Adipocyte (in vitro differentiated cells): ENCODE data around the gene TMEM267.
"Not testable (repeated sequence)": the region's sequence is repeated elsewhere in the genome, so short reads cannot be mapped to it uniquely, and the experiment has no call there.

ENCODE experiments used
- DNase-seq: peaks from one replicate; pipeline ENCODE4 v3.0.0-alpha.2; 2015; ENCODE audit warnings: low read depth
- H3K27me3 ChIP-seq: replicated peaks from 2 replicates; pipeline ENCODE4 v1.7.0; 2013; ENCODE audit warnings: mild to moderate bottlenecking, low read length, moderate library complexity; ENCODE audit not compliant: control insufficient read depth, insufficient read depth
- H3K36me3 ChIP-seq: 2 replicates; pipeline ENCODE4 v1.7.0; 2013; ENCODE audit warnings: low read length, mild to moderate bottlenecking, moderate library complexity; ENCODE audit not compliant: control insufficient read depth, insufficient read depth, severe bottlenecking
- H3K4me1 ChIP-seq: 2 replicates; pipeline ENCODE4 v1.7.0; 2013; ENCODE audit warnings: mild to moderate bottlenecking, low read length, moderate library complexity; ENCODE audit not compliant: control insufficient read depth, insufficient read depth
- H3K4me3 ChIP-seq: 2 replicates; pipeline ENCODE4 v1.7.0; 2013; ENCODE audit warnings: mild to moderate bottlenecking, low read length, moderate library complexity
- H3K9ac ChIP-seq: 2 replicates; pipeline ENCODE4 v1.7.0; 2013; ENCODE audit warnings: mild to moderate bottlenecking, low read length, moderate library complexity
- H3K9me3 ChIP-seq: 2 replicates; pipeline ENCODE4 v1.7.0; 2013; ENCODE audit warnings: mild to moderate bottlenecking, low read length, moderate library complexity; ENCODE audit not compliant: control insufficient read depth

The TMEM267 gene

DNA sequence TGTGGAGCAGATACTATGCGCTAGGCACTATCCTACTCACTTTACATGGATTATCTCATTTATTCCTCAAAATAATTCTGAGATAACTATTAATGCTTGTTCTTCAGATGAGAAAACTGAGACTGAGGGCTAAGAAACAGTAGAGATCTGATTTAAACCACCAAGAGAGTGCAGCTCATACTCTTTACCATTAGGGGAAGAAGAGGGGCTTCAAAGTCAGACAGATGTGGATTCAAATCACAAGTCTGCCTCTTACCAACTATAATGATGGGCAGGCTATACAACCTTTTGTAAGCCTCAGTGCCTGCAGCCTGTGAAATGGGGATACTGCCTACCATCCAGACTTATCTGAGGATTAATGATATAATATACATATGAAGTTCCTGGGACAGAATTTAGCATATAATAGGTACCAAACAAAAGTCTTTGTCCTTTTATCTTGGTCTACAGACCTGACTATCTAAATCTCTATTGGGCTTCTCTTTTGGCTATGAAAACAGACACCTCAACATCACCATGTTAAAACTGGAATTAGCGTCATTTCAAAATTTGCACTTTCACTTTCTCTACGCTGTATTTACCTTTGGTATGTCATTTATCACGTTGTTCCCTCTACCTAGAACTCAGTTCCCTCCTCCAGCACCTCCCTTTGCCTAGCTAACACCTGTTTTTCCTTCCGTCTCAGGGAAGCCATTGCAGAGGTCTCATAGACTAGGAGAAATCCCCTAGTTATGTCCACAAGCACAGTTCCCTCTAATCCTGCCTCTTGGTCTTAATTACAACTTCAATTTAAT lies 13.8 kb upstream of the TMEM267 start:
- no peak overlapping the region for H3K9ac ChIP-seq
- no peaks in the 10 kb centered on the region for H3K4me1 ChIP-seq
- no peaks in the 10 kb centered on the region for H3K9me3 ChIP-seq
- no peaks in the 10 kb centered on the region for H3K27me3 ChIP-seq
- no peak overlapping the region for H3K4me3 ChIP-seq
- peaks cover 3% of the 10 kb centered on the region for H3K36me3 ChIP-seq
- no peak for DNase-seq

DNA sequence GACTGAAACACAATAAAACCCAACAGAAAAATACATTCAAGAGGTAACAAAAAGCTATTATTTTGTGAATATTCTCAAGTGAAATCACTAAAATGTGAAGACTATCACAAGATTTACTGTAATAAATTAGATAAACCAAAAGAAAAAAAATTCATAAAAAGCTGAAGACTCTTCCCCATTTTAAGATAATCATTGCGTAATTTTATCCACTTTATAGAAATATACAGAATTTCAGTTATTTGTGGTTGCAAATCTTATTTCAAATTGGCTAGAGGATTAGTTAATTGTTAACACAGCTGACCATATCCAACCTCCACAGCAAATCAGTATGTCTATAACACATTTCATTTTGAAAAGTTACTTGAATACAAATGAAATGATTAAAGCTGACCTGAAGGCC lies 7.7 kb upstream of the TMEM267 start:
- H3K4me1 ChIP-seq, result no peaks in the 10 kb centered on the region
- peaks cover 9% of the 10 kb centered on the region for H3K36me3 ChIP-seq
- H3K9ac ChIP-seq, result no peak overlapping the region
- no peaks in the 10 kb centered on the region for H3K9me3 ChIP-seq
- H3K27me3 ChIP-seq, result no peaks in the 10 kb centered on the region
- DNase-seq, result no peak
- H3K4me3 ChIP-seq, result no peak overlapping the region

DNA sequence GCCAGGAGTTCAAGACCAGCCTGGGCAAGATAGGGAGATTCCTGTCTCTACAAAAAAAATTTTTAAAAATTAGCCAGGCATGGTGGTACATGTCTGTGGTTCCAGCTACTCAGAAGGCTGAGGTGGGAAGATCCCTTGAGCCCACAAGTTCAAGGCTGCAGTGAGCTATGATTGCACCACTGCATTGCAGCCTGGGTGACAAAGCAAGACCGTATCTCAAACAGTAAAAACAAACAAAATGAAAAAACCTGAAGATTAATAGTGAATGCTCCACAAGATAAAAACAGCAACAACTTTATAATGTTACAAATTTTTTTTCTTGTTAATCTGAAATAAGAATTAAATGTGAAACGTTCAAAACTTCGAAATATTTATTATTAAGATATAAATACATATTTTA lies 2.7 kb upstream of the TMEM267 start:
- Histone ChIP-seq H3K9ac (no peak overlapping the region), H3K4me1 (peaks cover 17% of the 10 kb centered on the region), H3K27me3 (no peaks in the 10 kb centered on the region), H3K36me3 (peaks cover 6% of the 10 kb centered on the region), H3K9me3 (no peaks in the 10 kb centered on the region), H3K4me3 (no peak overlapping the region)
- no peak for DNase-seq

DNA sequence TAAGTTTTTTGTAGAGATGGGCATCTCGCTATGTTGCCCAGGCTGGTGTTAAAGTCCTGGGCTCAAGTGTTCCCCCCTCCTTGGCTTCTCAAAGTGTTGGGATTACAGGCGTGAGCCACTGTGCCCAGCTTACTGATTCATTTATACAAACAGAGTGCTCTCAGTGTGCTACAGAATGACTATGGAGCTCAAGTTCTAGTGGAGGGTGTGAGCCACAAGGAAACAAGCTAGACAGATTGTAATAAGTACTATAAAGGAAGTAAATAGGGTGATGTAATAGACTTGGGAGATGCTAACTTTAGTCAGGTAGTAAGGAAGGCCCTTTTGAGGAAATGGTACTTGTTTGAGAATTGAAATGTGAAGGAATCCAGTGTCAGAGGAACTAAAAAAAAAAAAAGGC lies 1.7 kb upstream of the TMEM267 start:
- Histone ChIP-seq H3K27me3 (no peaks in the 10 kb centered on the region), H3K36me3 (peaks cover 6% of the 10 kb centered on the region)
- no peak for DNase-seq

DNA sequence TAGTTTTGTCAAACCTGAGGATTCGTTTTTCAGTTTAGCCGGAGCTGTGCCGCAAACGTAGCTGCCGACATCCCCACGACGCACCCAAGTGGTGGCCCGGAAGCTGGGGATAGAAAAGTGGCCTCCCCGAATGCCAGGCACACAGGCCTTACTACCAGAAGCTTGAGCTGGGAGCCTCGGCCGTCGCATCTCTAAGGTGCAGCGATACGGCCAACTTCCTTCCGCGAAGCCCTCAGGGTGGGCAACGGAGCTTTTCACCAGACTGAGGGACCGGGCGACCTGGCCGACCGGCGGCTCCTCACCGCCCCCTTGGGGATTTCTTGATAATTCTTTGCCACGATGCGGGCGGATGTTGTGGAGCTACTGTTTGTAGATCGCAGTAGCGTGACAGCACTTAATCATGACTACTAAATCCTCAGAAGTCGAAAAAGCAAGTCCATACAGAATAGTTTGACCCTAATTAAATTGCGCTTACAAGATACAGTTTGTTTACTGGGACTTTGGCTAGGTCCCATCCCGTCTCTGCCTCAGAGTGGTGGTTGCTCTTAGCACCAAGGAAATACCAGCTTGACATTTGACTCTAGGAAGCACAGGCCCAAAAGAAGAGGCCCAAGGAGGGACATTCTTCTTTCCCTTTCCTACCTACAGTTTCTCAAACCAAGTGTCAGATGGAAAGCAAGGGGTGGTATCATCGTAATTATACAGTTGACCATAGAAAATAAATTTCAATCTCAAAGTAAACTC lies 613 bp upstream of the TMEM267 start:
- peak; percentile 93 for DNase-seq
- H3K9me3 ChIP-seq, result no peaks in the 10 kb centered on the region
- H3K4me1 ChIP-seq, result peaks cover 17% of the 10 kb centered on the region
- peaks cover 2% of the 10 kb centered on the region for H3K36me3 ChIP-seq
- H3K4me3 ChIP-seq, result peak overlapping the region; percentile 89
- peak overlapping the region; percentile 97 for H3K9ac ChIP-seq
- no peaks in the 10 kb centered on the region for H3K27me3 ChIP-seq

More for the DNA sequence above, 1.7 kb upstream of the TMEM267 start:
- Histone ChIP-seq H3K9ac (no peak overlapping the region), H3K4me1 (peaks cover 17% of the 10 kb centered on the region), H3K9me3 (no peaks in the 10 kb centered on the region), H3K4me3 (no peak overlapping the region)

DNA sequence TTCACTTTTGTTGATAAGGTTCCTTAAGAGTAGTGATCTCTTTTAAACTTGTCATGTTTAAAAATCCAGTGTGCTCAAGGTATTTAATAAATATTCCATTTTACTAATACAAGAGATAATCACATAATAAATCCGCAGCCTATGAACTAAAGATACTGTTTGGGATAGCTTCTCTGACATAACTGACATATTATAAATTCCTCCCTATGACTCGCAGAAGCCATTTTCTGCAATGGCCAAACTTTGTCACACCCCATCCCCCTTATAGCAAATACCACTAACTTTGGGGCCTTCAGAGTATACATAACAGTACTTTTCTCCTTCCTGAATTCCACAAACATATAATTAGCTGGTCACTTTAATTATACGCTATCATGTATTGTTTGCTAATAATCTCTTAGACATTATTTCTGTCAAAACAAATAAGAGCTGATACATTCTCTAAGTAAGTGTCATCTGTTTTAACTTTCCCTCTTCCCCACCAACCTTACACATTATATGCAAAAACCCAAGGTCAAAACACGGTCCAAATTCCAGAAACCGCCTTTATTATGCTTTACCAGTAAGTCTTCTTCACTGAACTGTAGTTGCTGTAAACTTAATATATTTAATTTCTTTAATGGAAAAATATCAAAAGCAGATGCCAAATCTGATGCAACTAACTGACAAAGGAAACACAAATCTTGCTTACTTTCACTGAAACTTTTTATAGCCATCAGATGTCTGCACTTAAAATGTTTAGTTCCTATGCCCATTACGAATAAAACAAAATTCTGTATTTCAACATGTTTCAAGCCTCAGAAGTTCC lies 971 bp downstream of the TMEM267 start:
- Histone ChIP-seq H3K4me3 (peak overlapping the region; percentile 89), H3K36me3 (no peaks in the 10 kb centered on the region), H3K4me1 (peaks cover 17% of the 10 kb centered on the region), H3K27me3 (no peaks in the 10 kb centered on the region), H3K9me3 (no peaks in the 10 kb centered on the region), H3K9ac (peak overlapping the region; percentile 97)
- peak; percentile 46 for DNase-seq

DNA sequence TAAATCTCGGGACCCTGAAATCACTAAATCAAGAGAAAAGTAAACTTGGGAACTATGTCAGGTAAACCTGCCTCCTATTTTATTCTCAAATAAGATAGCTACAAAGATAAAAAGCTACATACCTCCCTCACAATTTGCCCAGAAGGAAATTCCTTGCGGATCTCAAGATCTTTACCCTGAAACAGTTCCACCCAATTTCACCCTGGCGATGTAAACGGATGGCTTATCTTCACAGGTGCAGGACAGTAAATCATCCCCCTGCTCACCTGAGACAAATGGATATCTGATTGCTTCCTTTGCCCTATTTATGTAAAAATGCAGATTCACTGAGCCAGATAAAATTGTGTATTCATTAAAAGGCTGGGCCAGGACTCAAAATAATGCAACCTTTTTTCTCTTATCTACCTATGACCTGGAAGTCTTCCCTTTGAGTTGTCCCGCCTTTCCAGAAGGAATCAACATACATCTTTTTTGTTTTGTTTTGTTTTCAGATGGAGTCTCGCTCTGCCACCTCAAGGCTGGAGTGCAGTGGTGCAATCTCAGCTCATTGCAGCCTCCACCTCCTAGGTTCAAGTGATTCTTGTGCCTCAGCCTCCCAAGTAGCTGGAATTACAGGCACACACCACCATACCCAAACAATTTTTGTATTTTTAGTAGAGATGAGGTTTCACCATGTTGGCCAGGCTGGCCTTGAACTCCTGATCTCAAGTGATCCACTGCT lies 13.8 kb downstream of the TMEM267 start:
- Histone ChIP-seq H3K4me1 (no peaks in the 10 kb centered on the region), H3K36me3 (peaks cover 25% of the 10 kb centered on the region)
- DNase-seq, result no peak

DNA sequence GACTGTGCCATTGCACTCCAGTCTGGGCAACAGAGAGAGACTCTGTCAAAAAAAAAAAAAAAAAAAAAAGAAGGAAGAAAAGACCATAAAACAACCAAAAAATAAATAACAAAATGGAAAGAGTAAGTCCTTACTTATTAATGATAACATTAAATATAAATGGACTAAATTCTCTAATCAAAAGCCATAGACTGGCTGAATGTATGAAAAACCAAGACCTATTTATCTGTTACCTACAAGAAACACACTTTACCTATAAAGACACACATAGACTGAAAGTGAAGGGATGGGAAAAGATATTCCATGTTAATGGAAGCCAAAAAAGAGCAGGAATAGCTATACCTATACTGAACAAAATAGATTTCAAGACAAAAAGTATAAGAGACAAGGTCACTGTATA lies 16.6 kb downstream of the TMEM267 start:
- Histone ChIP-seq H3K4me1 (no peaks in the 10 kb centered on the region), H3K9me3 (peaks cover 19% of the 10 kb centered on the region), H3K27me3 (no peaks in the 10 kb centered on the region), H3K9ac (no peak overlapping the region), H3K36me3 (peaks cover 23% of the 10 kb centered on the region), H3K4me3 (peak overlapping the region; percentile 27)
- no peak for DNase-seq

More for the DNA sequence above, 13.8 kb downstream of the TMEM267 start:
- H3K9me3 ChIP-seq, result peaks cover 20% of the 10 kb centered on the region
- H3K4me3 ChIP-seq, result no peak overlapping the region
- H3K9ac ChIP-seq, result no peak overlapping the region
- no peaks in the 10 kb centered on the region for H3K27me3 ChIP-seq

DNA sequence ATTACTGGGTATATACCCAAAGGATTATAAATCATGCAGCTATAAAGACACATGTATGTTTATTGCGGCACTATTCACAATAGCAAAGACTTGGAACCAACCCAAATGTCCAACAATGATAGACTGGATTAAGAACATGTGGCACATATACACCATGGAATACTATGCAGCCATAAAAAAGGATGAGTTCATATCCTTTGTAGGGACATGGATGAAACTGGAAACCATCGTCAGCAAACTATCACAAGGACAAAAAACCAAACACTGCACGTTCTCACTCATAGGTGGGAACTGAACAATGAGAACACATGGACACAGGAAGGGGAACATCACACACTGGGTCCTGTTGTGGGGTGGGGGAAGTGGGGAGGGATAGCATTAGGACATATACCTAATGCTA lies 18.2 kb downstream of the TMEM267 start:
- not testable (repeated sequence) for H3K4me1 ChIP-seq, H3K27me3 ChIP-seq, H3K9ac ChIP-seq, DNase-seq, H3K4me3 ChIP-seq
- peaks cover 12% of the 10 kb centered on the region for H3K9me3 ChIP-seq
- H3K36me3 ChIP-seq, result peaks cover 24% of the 10 kb centered on the region

DNA sequence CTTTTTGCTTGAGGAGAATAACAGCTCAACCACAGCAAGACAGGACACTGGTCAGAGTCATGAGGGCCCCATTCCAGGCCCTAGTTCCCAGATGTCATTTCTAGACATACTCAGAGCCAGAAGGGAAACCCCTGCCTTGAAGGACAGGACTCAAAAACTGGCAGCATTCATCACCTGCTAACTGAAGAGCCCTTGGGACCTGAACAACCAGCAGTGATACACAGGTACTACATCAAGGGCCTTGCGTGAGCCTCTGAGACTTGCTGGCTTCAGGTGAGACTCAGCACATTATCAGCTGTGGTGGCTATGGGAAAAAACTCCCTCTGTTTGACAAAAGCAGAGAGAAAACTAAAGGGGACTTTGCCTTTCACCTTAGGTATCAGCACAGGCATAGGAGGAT lies 22.6 kb downstream of the TMEM267 start:
- Histone ChIP-seq H3K36me3 (peaks cover 25% of the 10 kb centered on the region), H3K9me3 (peaks cover 15% of the 10 kb centered on the region), H3K9ac (no peak overlapping the region), H3K27me3 (no peaks in the 10 kb centered on the region), H3K4me3 (no peak overlapping the region), H3K4me1 (no peaks in the 10 kb centered on the region)
- no peak for DNase-seq
